Panc1 (cell line): ENCODE data around the gene TTC21B. TPM values are rescaled to one million over a fixed set of nuclear protein-coding genes. Genes with fewer than 3 reads are reported as not detected.
"Not testable (repeated sequence)": the region's sequence is repeated elsewhere in the genome, so short reads cannot be mapped to it uniquely, and the experiment has no call there.

Experiments used
- ATAC-seq: fragments of 200-7000 bp; cut with Tn5 transposase; 2 replicates; pipeline ENCODE4 v1.9.1; 2020; ENCODE audit warnings: mild to moderate bottlenecking, moderate library complexity
- BruUV-seq: library from RNA; stranded (reverse); fragments of 400-500 nt; replicated peaks from 2 replicates; lab custom pipeline; 2021; lab: Mats Ljungman, UMichigan
- CTCF ChIA-PET: fragments of 300-600 bp; sonication (Branson Sonifier 250); formaldehyde crosslinking; loops from one replicate; lab custom pipeline; 2022; ENCODE audit warnings: antibody characterized with exemption; lab: Charles Lee
- POLR2A ChIA-PET: fragments of 300-600 bp; sonication (Branson Sonifier 250); formaldehyde crosslinking; loops from one replicate; lab custom pipeline; 2022; ENCODE audit warnings: antibody characterized with exemption; lab: Charles Lee
- DNase-seq: peaks from one replicate; pipeline ENCODE4 v3.0.0-alpha.2; 2010; ENCODE audit warnings: low read depth, low spot score
- H3K27ac ChIP-seq: 2 replicates; pipeline ENCODE4 v1.5.1; 2011; ENCODE audit warnings: mild to moderate bottlenecking, low read length, inconsistent platforms
- H3K27me3 ChIP-seq: fragments of 200-500 bp; sonication (Bioruptor generic); 2 replicates; pipeline ENCODE4 v1.6.0; 2014; ENCODE audit warnings: low read length, inconsistent platforms; ENCODE audit not compliant: control insufficient read depth, insufficient read depth
- H3K36me3 ChIP-seq: fragments of 200-500 bp; sonication (Bioruptor generic); 2 replicates; pipeline ENCODE4 v1.5.1; 2014; ENCODE audit warnings: inconsistent platforms, mild to moderate bottlenecking, low read length, moderate library complexity; ENCODE audit not compliant: control insufficient read depth, insufficient read depth
- H3K4me1 ChIP-seq: 2 replicates; pipeline ENCODE4 v1.5.1; 2011; ENCODE audit warnings: inconsistent platforms, mild to moderate bottlenecking, low read length, moderate library complexity; ENCODE audit not compliant: control insufficient read depth, insufficient read depth
- H3K4me3 ChIP-seq, 2 experiments: 2 replicates each; pipeline ENCODE4 v1.5.1; 2011 to 2012; ENCODE audit warnings: low read depth in 2 of 2, low read length in 2 of 2, mild to moderate bottlenecking in 2 of 2, inconsistent platforms in 1 of 2, moderate library complexity in 1 of 2
- H3K9me3 ChIP-seq: fragments of 200-500 bp; sonication (Bioruptor generic); 2 replicates; pipeline ENCODE4 v1.5.1; 2014; ENCODE audit warnings: low read depth, mild to moderate bottlenecking, inconsistent platforms, low read length, moderate library complexity; ENCODE audit not compliant: control insufficient read depth, insufficient read depth
- POLR2AphosphoS5 ChIP-seq: IDR thresholded peaks from 2 replicates; pipeline ENCODE4 v1.6.1; 2012; ENCODE audit warnings: mild to moderate bottlenecking, low read depth, low read length, moderate library complexity
- REST ChIP-seq, 2 experiments: IDR thresholded peaks; 2 replicates each; pipeline ENCODE4 v1.6.1; 2011 to 2012; ENCODE audit warnings: low read depth in 2 of 2, control low read depth in 1 of 2, low read length in 1 of 2, mild to moderate bottlenecking in 1 of 2, moderate library complexity in 1 of 2; ENCODE audit not compliant: insufficient read depth in 1 of 2
- SIN3A ChIP-seq: IDR thresholded peaks from 2 replicates; pipeline ENCODE4 v1.6.1; 2012; ENCODE audit warnings: low read depth, mild to moderate bottlenecking, low read length, moderate library complexity, borderline replicate concordance; ENCODE audit not compliant: insufficient read depth
- TCF7L2 ChIP-seq: IDR thresholded peaks from 2 replicates; pipeline ENCODE4 v1.6.1; 2011; ENCODE audit warnings: mild to moderate bottlenecking, low read depth, low read length, inconsistent platforms
- in situ Hi-C: cut with HindIII; loops from 2 replicates; pipeline ENCODE4 v1.10.0; 2016; ENCODE audit warnings: low sequenced_read_pairs, low pct_unique_long_range_greater_than_20kb
- intact Hi-C: fragments of 100-400 bp; cut with micrococcal nuclease; formaldehyde crosslinking; loops from one replicate; pipeline ENCODE4 v1.10.0; 2022; ENCODE audit not compliant: unreplicated experiment
- total RNA-seq: library from RNA; stranded (reverse); gene quantifications from one replicate; pipeline ENCODE4 v1.2.1, GENCODE V29; 2021; ENCODE audit not compliant: unreplicated experiment
- TF ChIP-seq, protein P1 (sequence below): fragments of 450-650 bp; IDR thresholded peaks from 2 replicates; pipeline ENCODE4 v1.5.1; 2017; ENCODE audit warnings: mild to moderate bottlenecking

Gene TTC21B
- total RNA-seq, 1 experiment from 2014 or later = 12.4 TPM

DNA sequence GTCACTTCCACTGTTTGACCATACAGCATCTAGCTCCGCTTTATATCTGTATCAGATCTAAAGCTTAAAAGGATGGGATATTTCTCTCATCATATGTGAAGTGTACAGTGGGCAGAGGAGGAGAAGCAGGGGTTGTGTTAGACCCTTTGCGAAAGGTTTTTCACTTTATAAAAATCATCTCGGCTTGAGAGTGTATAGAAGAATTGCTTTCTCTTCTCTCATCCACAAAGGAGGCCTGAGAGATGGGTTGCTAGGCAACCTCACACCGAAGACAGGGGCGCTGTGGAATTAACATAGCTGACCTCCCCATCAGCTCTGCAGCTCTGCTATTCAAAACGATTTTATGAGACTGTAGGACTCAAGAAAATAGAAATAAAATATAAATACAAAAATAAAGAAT lies 89.3 kb downstream of the TTC21B start:
- no peaks in the 10 kb centered on the region for H3K27me3 ChIP-seq
- ChIA-PET POLR2A (no interaction called here), CTCF (no interaction called here)
- no peak overlapping the region for H3K4me3 ChIP-seq
- no peak for ATAC-seq
- no peaks in the 10 kb centered on the region for H3K4me1 ChIP-seq
- intact Hi-C loops (no loop called here), in situ Hi-C loops (no loop called here)
- no peaks in the 10 kb centered on the region for H3K36me3 ChIP-seq
- TF ChIP-seq SIN3A = no peak
- TF ChIP-seq POLR2AphosphoS5 = no peak
- TF ChIP-seq, protein P1, sequence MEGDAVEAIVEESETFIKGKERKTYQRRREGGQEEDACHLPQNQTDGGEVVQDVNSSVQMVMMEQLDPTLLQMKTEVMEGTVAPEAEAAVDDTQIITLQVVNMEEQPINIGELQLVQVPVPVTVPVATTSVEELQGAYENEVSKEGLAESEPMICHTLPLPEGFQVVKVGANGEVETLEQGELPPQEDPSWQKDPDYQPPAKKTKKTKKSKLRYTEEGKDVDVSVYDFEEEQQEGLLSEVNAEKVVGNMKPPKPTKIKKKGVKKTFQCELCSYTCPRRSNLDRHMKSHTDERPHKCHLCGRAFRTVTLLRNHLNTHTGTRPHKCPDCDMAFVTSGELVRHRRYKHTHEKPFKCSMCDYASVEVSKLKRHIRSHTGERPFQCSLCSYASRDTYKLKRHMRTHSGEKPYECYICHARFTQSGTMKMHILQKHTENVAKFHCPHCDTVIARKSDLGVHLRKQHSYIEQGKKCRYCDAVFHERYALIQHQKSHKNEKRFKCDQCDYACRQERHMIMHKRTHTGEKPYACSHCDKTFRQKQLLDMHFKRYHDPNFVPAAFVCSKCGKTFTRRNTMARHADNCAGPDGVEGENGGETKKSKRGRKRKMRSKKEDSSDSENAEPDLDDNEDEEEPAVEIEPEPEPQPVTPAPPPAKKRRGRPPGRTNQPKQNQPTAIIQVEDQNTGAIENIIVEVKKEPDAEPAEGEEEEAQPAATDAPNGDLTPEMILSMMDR = no peak
- TF ChIP-seq REST (IDR thresholded peaks at IDR 0.05; ENCODE audit: insufficient read depth in 1 of 2, low read depth in 2 of 2, low read length in 1 of 2) = no peak
- no peak for TF ChIP-seq TCF7L2
- H3K9me3 ChIP-seq = no peaks in the 10 kb centered on the region
- DNase-seq = no peak
- BruUV-seq = no TSS peak
- H3K27ac ChIP-seq = no peak overlapping the region

DNA sequence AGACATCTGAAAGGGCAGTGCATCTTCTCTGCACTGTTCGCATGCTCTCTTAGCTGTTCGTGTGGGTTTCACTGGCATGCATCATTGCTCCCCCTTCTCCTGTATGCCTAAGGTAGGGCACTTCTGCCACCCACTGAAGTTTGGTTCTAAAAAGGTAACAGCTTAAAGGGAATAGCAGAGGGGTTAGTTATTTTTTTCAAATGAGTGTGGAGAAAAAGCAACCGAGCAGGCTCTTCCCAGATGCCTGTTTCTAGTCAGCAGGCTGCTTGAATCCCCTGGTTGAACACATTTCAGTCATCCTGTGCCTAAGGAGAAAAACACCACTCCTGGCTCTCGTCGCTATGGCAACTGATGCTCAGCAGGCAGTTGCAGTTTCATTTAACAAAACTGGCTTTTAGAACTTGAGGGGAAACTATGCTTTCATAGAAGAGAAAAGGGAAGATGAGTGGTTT lies 89.7 kb downstream of the TTC21B start:
- intact Hi-C loops (no loop called here), in situ Hi-C loops (no loop called here)
- no peak overlapping the region for H3K27ac ChIP-seq
- H3K36me3 ChIP-seq = no peaks in the 10 kb centered on the region
- TF ChIP-seq POLR2AphosphoS5 = no peak
- TF ChIP-seq TCF7L2 = no peak
- TF ChIP-seq, protein P1 = no peak
- TF ChIP-seq SIN3A = no peak
- TF ChIP-seq REST (IDR thresholded peaks at IDR 0.05; ENCODE audit: insufficient read depth in 1 of 2, low read depth in 2 of 2, low read length in 1 of 2) = no peak
- ChIA-PET CTCF (no interaction called here), POLR2A (no interaction called here)
- no peaks in the 10 kb centered on the region for H3K9me3 ChIP-seq
- ATAC-seq (no peak), DNase-seq (no peak)
- H3K4me1 ChIP-seq = no peaks in the 10 kb centered on the region
- H3K4me3 ChIP-seq = no peak overlapping the region
- no peaks in the 10 kb centered on the region for H3K27me3 ChIP-seq
- BruUV-seq = no TSS peak

GRCh38 chr2:165861083-165861482 lies 92.5 kb downstream of the TTC21B start:
- H3K4me1 ChIP-seq, DNase-seq, CTCF ChIA-PET, in situ Hi-C loops, H3K27me3 ChIP-seq, ATAC-seq, H3K27ac ChIP-seq, BruUV-seq, POLR2A ChIA-PET, intact Hi-C loops, H3K4me3 ChIP-seq, H3K9me3 ChIP-seq, H3K36me3 ChIP-seq: not testable (repeated sequence)

DNA sequence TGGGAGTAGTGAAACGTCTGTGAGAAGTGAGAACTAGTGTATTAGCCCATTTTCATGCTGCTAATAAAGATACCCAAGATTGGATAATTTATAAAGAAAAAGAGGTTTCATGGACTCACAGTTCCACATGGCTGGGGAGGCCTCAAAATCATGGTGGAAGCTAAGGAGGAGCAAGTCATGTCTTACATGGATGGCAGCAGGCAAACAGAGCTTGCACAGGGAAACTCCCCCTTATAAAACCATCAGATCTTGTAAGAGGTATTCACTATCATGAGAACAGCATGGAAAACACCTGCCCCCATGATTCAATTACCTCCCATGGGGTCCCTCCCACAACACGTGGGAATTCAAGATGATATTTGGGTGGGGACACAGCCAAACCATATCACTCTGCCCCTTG lies 93.9 kb downstream of the TTC21B start:
- H3K36me3 ChIP-seq, H3K4me3 ChIP-seq, DNase-seq, H3K27ac ChIP-seq, POLR2A ChIA-PET, in situ Hi-C loops, ATAC-seq, intact Hi-C loops, H3K27me3 ChIP-seq, BruUV-seq, CTCF ChIA-PET, H3K4me1 ChIP-seq, H3K9me3 ChIP-seq: not testable (repeated sequence)
